ENCODE data around the gene GPHN. TPM values are rescaled to one million over a fixed set of nuclear protein-coding genes. Genes with fewer than 3 reads are reported as not detected.

GPHN gene
- total RNA-seq, 1 donor from 2014 or later: 24.9 TPM

GRCh38 chr14:66472251-66472650, 35.7 kb upstream of the GPHN start:
- Mint-ChIP-seq H3K4me1 (ENCODE audit: low read depth) (no peaks in the 10 kb centered on the region), H3K27ac (no peak overlapping the region), H3K9me3 (ENCODE audit: low read depth) (peaks cover 28% of the 10 kb centered on the region), H3K4me3 (ENCODE audit: low read depth) (no peak overlapping the region), H3K36me3 (ENCODE audit: insufficient read depth) (peaks cover 5% of the 10 kb centered on the region), H3K27me3 (no peaks in the 10 kb centered on the region)
- DNase-seq (ENCODE audit: low spot score, unreplicated experiment): no peak
- TF ChIP-seq, protein P1, sequence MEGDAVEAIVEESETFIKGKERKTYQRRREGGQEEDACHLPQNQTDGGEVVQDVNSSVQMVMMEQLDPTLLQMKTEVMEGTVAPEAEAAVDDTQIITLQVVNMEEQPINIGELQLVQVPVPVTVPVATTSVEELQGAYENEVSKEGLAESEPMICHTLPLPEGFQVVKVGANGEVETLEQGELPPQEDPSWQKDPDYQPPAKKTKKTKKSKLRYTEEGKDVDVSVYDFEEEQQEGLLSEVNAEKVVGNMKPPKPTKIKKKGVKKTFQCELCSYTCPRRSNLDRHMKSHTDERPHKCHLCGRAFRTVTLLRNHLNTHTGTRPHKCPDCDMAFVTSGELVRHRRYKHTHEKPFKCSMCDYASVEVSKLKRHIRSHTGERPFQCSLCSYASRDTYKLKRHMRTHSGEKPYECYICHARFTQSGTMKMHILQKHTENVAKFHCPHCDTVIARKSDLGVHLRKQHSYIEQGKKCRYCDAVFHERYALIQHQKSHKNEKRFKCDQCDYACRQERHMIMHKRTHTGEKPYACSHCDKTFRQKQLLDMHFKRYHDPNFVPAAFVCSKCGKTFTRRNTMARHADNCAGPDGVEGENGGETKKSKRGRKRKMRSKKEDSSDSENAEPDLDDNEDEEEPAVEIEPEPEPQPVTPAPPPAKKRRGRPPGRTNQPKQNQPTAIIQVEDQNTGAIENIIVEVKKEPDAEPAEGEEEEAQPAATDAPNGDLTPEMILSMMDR (IDR thresholded peaks at IDR 0.05; ENCODE audit: unreplicated experiment): no peak

GRCh38 chr14:66473223-66473622, 34.7 kb upstream of the GPHN start:
- no peak for DNase-seq (ENCODE audit: low spot score, unreplicated experiment)
- Mint-ChIP-seq H3K9me3 (ENCODE audit: low read depth) (peaks cover 28% of the 10 kb centered on the region), H3K36me3 (ENCODE audit: insufficient read depth) (peaks cover 5% of the 10 kb centered on the region), H3K27me3 (no peaks in the 10 kb centered on the region), H3K4me1 (ENCODE audit: low read depth) (no peaks in the 10 kb centered on the region), H3K4me3 (ENCODE audit: low read depth) (no peak overlapping the region), H3K27ac (no peak overlapping the region)
- TF ChIP-seq, protein P1 (IDR thresholded peaks at IDR 0.05; ENCODE audit: unreplicated experiment): no peak

DNA sequence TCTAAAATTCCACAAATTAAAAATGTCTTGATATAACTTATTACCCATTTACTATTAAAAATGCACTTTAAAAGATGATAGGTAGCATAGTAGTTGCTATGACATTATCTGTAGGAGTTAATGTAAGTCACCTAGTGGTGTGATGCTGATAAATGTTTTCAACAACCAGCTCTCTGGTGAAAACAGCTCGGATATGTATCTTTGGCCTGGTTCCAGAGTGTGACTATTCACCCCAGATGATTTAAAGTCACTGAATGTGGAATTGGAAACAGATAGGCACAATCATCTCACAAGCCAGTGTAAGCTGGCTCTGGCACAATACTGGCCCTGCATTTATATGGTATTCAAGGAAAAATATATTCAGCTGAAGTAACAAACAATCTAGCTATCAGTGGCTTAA, 31.0 kb upstream of the GPHN start:
- no peak for DNase-seq (ENCODE audit: low spot score, unreplicated experiment)
- Mint-ChIP-seq H3K36me3 (ENCODE audit: insufficient read depth) (no peaks in the 10 kb centered on the region), H3K27me3 (no peaks in the 10 kb centered on the region), H3K4me1 (ENCODE audit: low read depth) (no peaks in the 10 kb centered on the region), H3K4me3 (ENCODE audit: low read depth) (no peak overlapping the region), H3K27ac (no peak overlapping the region), H3K9me3 (ENCODE audit: low read depth) (peaks cover 14% of the 10 kb centered on the region)
- TF ChIP-seq, protein P1 (IDR thresholded peaks at IDR 0.05; ENCODE audit: unreplicated experiment): no peak

GRCh38 chr14:66477567-66477966, 30.4 kb upstream of the GPHN start:
- no peak overlapping the region for H3K4me3 Mint-ChIP-seq (ENCODE audit: low read depth)
- no peak overlapping the region for H3K27ac Mint-ChIP-seq
- no peaks in the 10 kb centered on the region for H3K27me3 Mint-ChIP-seq
- DNase-seq (ENCODE audit: low spot score, unreplicated experiment): no peak
- TF ChIP-seq, protein P1 (IDR thresholded peaks at IDR 0.05; ENCODE audit: unreplicated experiment): no peak
- H3K36me3 Mint-ChIP-seq (ENCODE audit: insufficient read depth): no peaks in the 10 kb centered on the region
- no peaks in the 10 kb centered on the region for H3K4me1 Mint-ChIP-seq (ENCODE audit: low read depth)
- peaks cover 8% of the 10 kb centered on the region for H3K9me3 Mint-ChIP-seq (ENCODE audit: low read depth)

GRCh38 chr14:66482873-66483272, 25.1 kb upstream of the GPHN start:
- no peaks in the 10 kb centered on the region for H3K9me3 Mint-ChIP-seq (ENCODE audit: low read depth)
- H3K4me3 Mint-ChIP-seq (ENCODE audit: low read depth): no peak overlapping the region
- TF ChIP-seq, protein P1 (IDR thresholded peaks at IDR 0.05; ENCODE audit: unreplicated experiment): no peak
- H3K27ac Mint-ChIP-seq: no peak overlapping the region
- no peak for DNase-seq (ENCODE audit: low spot score, unreplicated experiment)
- H3K27me3 Mint-ChIP-seq: peaks cover 4% of the 10 kb centered on the region
- H3K36me3 Mint-ChIP-seq (ENCODE audit: insufficient read depth): no peaks in the 10 kb centered on the region
- H3K4me1 Mint-ChIP-seq (ENCODE audit: low read depth): peaks cover 2% of the 10 kb centered on the region

Measured in progenitor cell of endocrine pancreas (in vitro differentiated cells).